Vein endothelial cell (primary cell): ENCODE results near the gene CDX2. TPM values are rescaled to one million over a fixed set of nuclear protein-coding genes. Genes with fewer than 3 reads are reported as not detected.

Experiments
- small RNA-seq: library from RNA; depleted of rRNA; stranded (forward); fragments of <200 nt; gene quantifications from one replicate; pipeline ENCODE3, GENCODE V24; 2012
- total RNA-seq: library from RNA; depleted of rRNA; stranded (reverse); fragments of >200 nt; gene quantifications from 2 replicates; pipeline ENCODE4 v1.2.3, GENCODE V29; 2012

Gene CDX2
- total RNA-seq = not detected in 2 replicates

GRCh38 chr13:27969082-27969865, at the start of gene CDX2:
Gene CDX2, minus strand, starts transcription at chr13:27969315. Its CDS starts 309 bp downstream, at chr13:27969006.

GRCh38 chr13:27988520-27988919, 19.4 kb upstream of the CDX2 start, which contains the start of gene URAD:
Gene URAD, minus strand, starts transcription at chr13:27988693. Its CDS starts 56 bp downstream, at chr13:27988637.

DNA sequence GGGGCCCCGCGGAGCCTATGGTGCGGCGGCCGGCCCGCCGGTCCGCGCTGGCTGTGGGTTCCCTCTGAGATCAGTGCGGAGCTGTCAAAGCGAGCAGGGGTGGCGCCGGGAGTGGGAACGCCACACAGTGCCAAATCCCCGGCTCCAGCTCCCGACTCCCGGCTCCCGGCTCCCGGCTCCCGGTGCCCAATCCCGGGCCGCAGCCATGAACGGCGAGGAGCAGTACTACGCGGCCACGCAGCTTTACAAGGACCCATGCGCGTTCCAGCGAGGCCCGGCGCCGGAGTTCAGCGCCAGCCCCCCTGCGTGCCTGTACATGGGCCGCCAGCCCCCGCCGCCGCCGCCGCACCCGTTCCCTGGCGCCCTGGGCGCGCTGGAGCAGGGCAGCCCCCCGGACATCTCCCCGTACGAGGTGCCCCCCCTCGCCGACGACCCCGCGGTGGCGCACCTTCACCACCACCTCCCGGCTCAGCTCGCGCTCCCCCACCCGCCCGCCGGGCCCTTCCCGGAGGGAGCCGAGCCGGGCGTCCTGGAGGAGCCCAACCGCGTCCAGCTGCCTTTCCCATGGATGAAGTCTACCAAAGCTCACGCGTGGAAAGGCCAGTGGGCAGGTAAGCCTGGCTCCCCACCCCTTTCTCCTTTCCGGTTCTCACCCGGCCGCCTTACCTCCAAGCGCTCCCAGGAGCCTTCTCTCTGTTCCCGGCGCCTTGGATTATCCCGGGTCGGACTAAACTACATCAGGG, 49.0 kb downstream of the CDX2 start, which contains the start of gene PDX1:
TSS of gene PDX1 (plus strand) at position 67 of the 743 bp plus-strand sequence. CDS start at position 206, 139 bp downstream.

Small RNA genes lying within 50 kb of the gene (small RNA-seq; reads per million reads assigned to genes)
- gene ATP5F1EP2 (not detected), gene RN7SL272P (not detected)

Other genes with a start within 250 kb of the CDX2 start
- gene GSX1, start 176.8 kb downstream of the CDX2 start, total RNA-seq = not detected in 2 replicates
- gene PDX1, start 49.3 kb downstream of the CDX2 start, total RNA-seq = not detected in 2 replicates
- not detected in 2 replicates for gene URAD, start 19.4 kb upstream of the CDX2 start, total RNA-seq
- not detected in 2 replicates for gene FLT3, start 131.3 kb upstream of the CDX2 start, total RNA-seq
- 25.8 and 31.8 TPM in 2 replicates for gene PAN3, start 169.2 kb upstream of the CDX2 start, total RNA-seq